Measurements from ENCODE around the gene NINL. TPM values are rescaled to one million over a fixed set of nuclear protein-coding genes. Genes with fewer than 3 reads are reported as not detected.
A peak's percentile ranks its signal among the peaks of the same experiment; 100 is the strongest.

NINL gene
- total RNA-seq, 1 experiment from 2014 or later = 0.19 TPM

DNA sequence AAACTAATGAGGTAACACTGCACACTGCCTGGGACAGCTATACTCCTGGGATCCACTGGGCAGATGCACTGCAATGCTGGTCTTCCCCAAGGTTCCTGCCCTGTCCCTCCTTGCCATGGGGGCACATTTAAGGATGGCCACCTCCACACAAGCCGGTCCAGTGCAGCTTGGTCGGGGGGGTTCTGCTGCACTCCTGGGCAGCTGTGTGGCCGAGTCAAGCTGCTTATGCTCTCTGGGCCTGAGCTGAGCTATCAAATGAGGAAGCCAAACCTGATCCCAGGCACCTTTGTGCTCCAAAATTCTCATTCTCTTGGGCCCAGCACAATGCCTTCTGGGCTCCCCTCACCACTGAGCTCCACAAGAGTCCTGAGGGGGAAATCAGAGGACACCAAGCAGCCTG, 37.3 kb downstream of the NINL start:
- H3K9ac ChIP-seq (ENCODE audit: low read length) = no peak overlapping the region
- no peak overlapping the region for H2AFZ ChIP-seq (ENCODE audit: low read length)
- no peaks in the 10 kb centered on the region for H3K36me3 ChIP-seq (ENCODE audit: insufficient read depth, low read length)
- no peaks in the 10 kb centered on the region; the same call in 1 of the 2 replicates for H3K4me1 ChIP-seq (ENCODE audit: low read length)
- no peaks in the 10 kb centered on the region for H3K9me2 ChIP-seq (replicated peaks; ENCODE audit: insufficient read depth, low read length)
- no peak overlapping the region for H3K27ac ChIP-seq (ENCODE audit: low read length)
- H3K27me3 ChIP-seq (ENCODE audit: low read length) = no peaks in the 10 kb centered on the region
- H3K4me2 ChIP-seq (ENCODE audit: low read depth, low read length, poor library complexity, severe bottlenecking) = no peak overlapping the region
- no peaks in the 10 kb centered on the region for H3K9me3 ChIP-seq (ENCODE audit: low read length)
- H3K4me3 ChIP-seq (ENCODE audit: low read length) = no peak overlapping the region
- H4K20me1 ChIP-seq (ENCODE audit: insufficient read depth, low read depth, low read length) = no peaks in the 10 kb centered on the region
- H3K79me2 ChIP-seq (ENCODE audit: low read length) = no peaks in the 10 kb centered on the region
- no peak for DNase-seq

DNA sequence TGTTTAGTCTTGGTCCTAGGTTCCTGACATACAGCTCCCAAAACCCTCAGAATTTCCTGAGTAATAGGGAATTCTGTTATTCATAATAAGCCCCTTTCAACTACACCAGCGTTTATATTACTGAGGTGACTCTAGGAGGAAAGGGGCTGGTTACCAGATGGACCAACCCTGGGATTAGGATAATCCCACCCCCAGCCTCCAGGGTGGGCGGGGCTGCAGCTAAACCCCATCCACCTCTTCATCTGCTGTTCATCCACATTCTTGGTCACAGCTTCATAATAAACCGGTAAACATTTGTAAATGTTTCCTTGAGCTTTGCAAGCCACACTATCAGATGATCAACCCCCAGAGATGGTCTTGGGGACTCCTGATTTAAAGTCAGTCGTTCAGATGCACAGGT, 38.3 kb downstream of the NINL start:
- Histone ChIP-seq H4K20me1 (ENCODE audit: insufficient read depth, low read depth, low read length) (no peaks in the 10 kb centered on the region), H3K4me3 (ENCODE audit: low read length) (no peak overlapping the region), H3K4me1 (ENCODE audit: low read length) (peaks cover 2% of the 10 kb centered on the region), H3K4me2 (ENCODE audit: low read depth, low read length, poor library complexity, severe bottlenecking) (no peak overlapping the region), H3K36me3 (ENCODE audit: insufficient read depth, low read length) (no peaks in the 10 kb centered on the region), H3K27ac (ENCODE audit: low read length) (no peak overlapping the region), H3K9me3 (ENCODE audit: low read length) (no peaks in the 10 kb centered on the region), H3K9ac (ENCODE audit: low read length) (no peak overlapping the region), H3K79me2 (ENCODE audit: low read length) (no peaks in the 10 kb centered on the region), H3K9me2 (replicated peaks; ENCODE audit: insufficient read depth, low read length) (no peaks in the 10 kb centered on the region), H2AFZ (ENCODE audit: low read length) (no peak overlapping the region), H3K27me3 (ENCODE audit: low read length) (no peaks in the 10 kb centered on the region)
- DNase-seq = no peak

DNA sequence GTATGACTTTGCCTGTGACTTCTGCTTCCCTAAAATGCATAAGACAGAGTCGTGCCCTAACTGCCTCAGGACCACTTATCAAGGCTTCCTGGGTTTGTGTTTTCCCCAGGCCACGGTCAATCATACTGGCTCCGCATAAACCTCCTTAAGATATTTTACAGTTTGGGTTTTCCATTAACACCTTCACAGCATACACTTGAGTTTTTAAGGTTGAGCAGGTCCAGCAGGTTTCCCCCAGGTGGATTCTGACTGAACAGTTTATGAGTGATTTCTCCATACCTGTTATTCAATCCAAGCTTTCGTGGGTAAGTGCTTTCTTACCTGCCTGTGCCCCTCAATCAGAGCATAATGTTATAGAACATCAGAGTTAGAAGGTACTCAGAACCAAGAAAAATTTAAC, 39.3 kb downstream of the NINL start:
- no peaks in the 10 kb centered on the region for H3K9me2 ChIP-seq (replicated peaks; ENCODE audit: insufficient read depth, low read length)
- H3K4me3 ChIP-seq (ENCODE audit: low read length) = no peak overlapping the region
- no peak overlapping the region for H3K4me2 ChIP-seq (ENCODE audit: low read depth, low read length, poor library complexity, severe bottlenecking)
- H3K9me3 ChIP-seq (ENCODE audit: low read length) = no peaks in the 10 kb centered on the region
- no peak overlapping the region for H3K9ac ChIP-seq (ENCODE audit: low read length)
- peaks cover 12% of the 10 kb centered on the region for H3K4me1 ChIP-seq (ENCODE audit: low read length)
- H3K27me3 ChIP-seq (ENCODE audit: low read length) = no peaks in the 10 kb centered on the region
- H4K20me1 ChIP-seq (ENCODE audit: insufficient read depth, low read depth, low read length) = no peaks in the 10 kb centered on the region
- peak; percentile 17 for DNase-seq
- no peak overlapping the region for H3K27ac ChIP-seq (ENCODE audit: low read length)
- no peak overlapping the region for H2AFZ ChIP-seq (ENCODE audit: low read length)
- H3K79me2 ChIP-seq (ENCODE audit: low read length) = no peaks in the 10 kb centered on the region
- H3K36me3 ChIP-seq (ENCODE audit: insufficient read depth, low read length) = no peaks in the 10 kb centered on the region

DNA sequence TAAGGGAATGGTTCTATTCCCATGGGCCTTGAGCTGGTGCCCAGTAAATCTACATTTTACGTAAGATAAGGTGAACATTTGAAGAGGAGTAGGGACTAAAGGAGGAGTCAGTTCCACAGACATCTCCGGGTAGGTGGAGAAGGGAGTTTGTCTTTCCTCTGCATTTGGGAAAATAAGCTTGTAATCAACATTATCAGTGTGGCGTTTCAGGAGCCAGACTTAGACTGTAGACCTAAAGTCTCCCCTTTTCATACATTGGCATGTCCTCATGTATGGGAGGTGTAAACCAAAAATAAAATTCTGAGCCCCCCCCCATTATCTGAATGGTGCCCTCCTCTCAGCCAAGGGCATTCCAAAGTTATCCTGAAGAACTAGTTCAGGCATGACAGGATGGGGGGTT, 40.2 kb downstream of the NINL start:
- no peak overlapping the region for H2AFZ ChIP-seq (ENCODE audit: low read length)
- H3K4me3 ChIP-seq (ENCODE audit: low read length) = no peak overlapping the region
- DNase-seq = no peak
- peaks cover 21% of the 10 kb centered on the region for H3K4me1 ChIP-seq (ENCODE audit: low read length)
- no peaks in the 10 kb centered on the region for H3K9me2 ChIP-seq (replicated peaks; ENCODE audit: insufficient read depth, low read length)
- no peaks in the 10 kb centered on the region for H3K9me3 ChIP-seq (ENCODE audit: low read length)
- H3K9ac ChIP-seq (ENCODE audit: low read length) = no peak overlapping the region
- no peaks in the 10 kb centered on the region for H4K20me1 ChIP-seq (ENCODE audit: insufficient read depth, low read depth, low read length)
- H3K79me2 ChIP-seq (ENCODE audit: low read length) = no peaks in the 10 kb centered on the region
- H3K27me3 ChIP-seq (ENCODE audit: low read length) = no peaks in the 10 kb centered on the region
- no peak overlapping the region for H3K4me2 ChIP-seq (ENCODE audit: low read depth, low read length, poor library complexity, severe bottlenecking)
- H3K36me3 ChIP-seq (ENCODE audit: insufficient read depth, low read length) = no peaks in the 10 kb centered on the region
- H3K27ac ChIP-seq (ENCODE audit: low read length) = no peak overlapping the region

- no peaks in the 10 kb centered on the region for H3K9me2 ChIP-seq (replicated peaks; ENCODE audit: insufficient read depth, low read length)
- no peaks in the 10 kb centered on the region for H3K9me3 ChIP-seq (ENCODE audit: low read length)
- H3K27ac ChIP-seq (ENCODE audit: low read length) = no peak overlapping the region
- no peak overlapping the region for H2AFZ ChIP-seq (ENCODE audit: low read length)
- no peak overlapping the region for H3K4me3 ChIP-seq (ENCODE audit: low read length)
- no peak overlapping the region for H3K4me2 ChIP-seq (ENCODE audit: low read depth, low read length, poor library complexity, severe bottlenecking)
- peak; percentile 21 for DNase-seq
- H3K36me3 ChIP-seq (ENCODE audit: insufficient read depth, low read length) = no peaks in the 10 kb centered on the region
- no peak overlapping the region for H3K9ac ChIP-seq (ENCODE audit: low read length)
- H3K4me1 ChIP-seq (ENCODE audit: low read length) = peaks cover 25% of the 10 kb centered on the region
- no peaks in the 10 kb centered on the region for H4K20me1 ChIP-seq (ENCODE audit: insufficient read depth, low read depth, low read length)
- H3K27me3 ChIP-seq (ENCODE audit: low read length) = no peaks in the 10 kb centered on the region
- H3K79me2 ChIP-seq (ENCODE audit: low read length) = no peaks in the 10 kb centered on the region
Observed at GRCh38 chr20:25544734-25545133, 40.6 kb downstream of the NINL start.

DNA sequence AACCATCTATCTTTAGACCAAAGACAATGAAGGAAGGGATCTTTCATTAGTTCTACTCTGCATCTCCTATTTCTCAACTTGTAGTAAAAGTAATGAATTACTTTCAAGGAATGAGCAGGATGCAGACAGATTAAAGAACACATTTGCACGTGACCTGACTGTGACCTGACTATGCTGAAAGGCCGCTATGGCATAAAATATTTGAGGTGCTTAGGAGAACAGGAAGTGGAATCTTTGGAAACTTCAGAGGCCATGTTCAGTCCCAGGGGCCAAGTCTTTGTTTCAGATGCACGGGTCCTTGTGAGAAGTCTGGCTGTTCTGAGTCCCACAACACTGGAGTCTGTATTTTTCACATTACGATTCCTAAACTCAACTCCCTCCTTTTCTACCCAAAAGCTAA, 41.0 kb downstream of the NINL start:
- no peak overlapping the region for H3K4me2 ChIP-seq (ENCODE audit: low read depth, low read length, poor library complexity, severe bottlenecking)
- H3K4me1 ChIP-seq (ENCODE audit: low read length) = peaks cover 29% of the 10 kb centered on the region
- H3K27ac ChIP-seq (ENCODE audit: low read length) = no peak overlapping the region
- H3K27me3 ChIP-seq (ENCODE audit: low read length) = no peaks in the 10 kb centered on the region
- H3K9me3 ChIP-seq (ENCODE audit: low read length) = no peaks in the 10 kb centered on the region
- H3K9ac ChIP-seq (ENCODE audit: low read length) = no peak overlapping the region
- no peaks in the 10 kb centered on the region for H3K9me2 ChIP-seq (replicated peaks; ENCODE audit: insufficient read depth, low read length)
- no peaks in the 10 kb centered on the region for H3K79me2 ChIP-seq (ENCODE audit: low read length)
- H3K4me3 ChIP-seq (ENCODE audit: low read length) = no peak overlapping the region
- H3K36me3 ChIP-seq (ENCODE audit: insufficient read depth, low read length) = no peaks in the 10 kb centered on the region
- DNase-seq = peak; percentile 17
- H2AFZ ChIP-seq (ENCODE audit: low read length) = no peak overlapping the region
- no peaks in the 10 kb centered on the region for H4K20me1 ChIP-seq (ENCODE audit: insufficient read depth, low read depth, low read length)

DNA sequence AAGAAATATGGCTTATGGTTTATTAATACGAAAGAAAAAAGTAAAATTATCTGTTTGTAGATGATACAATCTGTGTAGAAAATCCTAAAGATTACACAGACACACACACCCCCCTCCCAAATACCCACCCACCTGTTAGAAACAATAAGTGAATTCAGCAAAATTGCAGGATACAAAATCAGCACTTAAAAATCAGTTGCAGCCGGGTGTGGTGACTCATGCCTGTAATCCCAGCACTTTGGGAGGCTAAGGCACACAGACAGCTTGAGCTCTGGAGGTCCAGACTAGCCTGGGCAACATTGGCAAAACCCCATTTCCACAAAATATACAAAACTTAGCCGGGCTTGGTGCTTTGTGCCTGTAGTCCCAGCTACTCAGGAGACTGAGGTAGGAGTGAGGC, 42.3 kb downstream of the NINL start:
- no peak overlapping the region for H2AFZ ChIP-seq (ENCODE audit: low read length)

DNA sequence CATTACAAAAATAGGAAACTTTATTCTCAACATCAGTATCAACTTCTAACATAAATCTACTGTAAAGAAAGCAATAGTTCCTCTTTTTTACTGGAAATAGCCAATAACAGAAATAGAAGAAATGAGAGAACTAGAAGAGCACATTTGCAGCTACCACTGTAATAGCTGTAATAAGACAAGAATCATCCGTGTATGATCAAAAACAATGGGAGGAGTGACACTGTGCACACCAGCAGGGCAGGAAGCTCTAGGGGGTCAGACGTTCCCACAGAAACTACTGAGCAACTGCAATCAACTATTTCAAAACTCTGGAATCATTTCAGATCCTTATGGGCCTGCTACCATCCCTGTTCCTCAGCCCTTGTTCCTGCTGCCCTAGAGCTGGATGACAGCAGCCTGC, 43.7 kb downstream of the NINL start:
- no peaks in the 10 kb centered on the region for H3K9me3 ChIP-seq (ENCODE audit: low read length)
- no peaks in the 10 kb centered on the region for H4K20me1 ChIP-seq (ENCODE audit: insufficient read depth, low read depth, low read length)
- H3K4me2 ChIP-seq (ENCODE audit: low read depth, low read length, poor library complexity, severe bottlenecking) = peak overlapping the region; percentile 66
- H3K27me3 ChIP-seq (ENCODE audit: low read length) = no peaks in the 10 kb centered on the region
- H3K9me2 ChIP-seq (replicated peaks; ENCODE audit: insufficient read depth, low read length) = no peaks in the 10 kb centered on the region
- H3K9ac ChIP-seq (ENCODE audit: low read length) = no peak overlapping the region
- H3K4me3 ChIP-seq (ENCODE audit: low read length) = no peak overlapping the region
- no peak overlapping the region for H2AFZ ChIP-seq (ENCODE audit: low read length)
- peaks cover 35% of the 10 kb centered on the region for H3K4me1 ChIP-seq (ENCODE audit: low read length)
- H3K27ac ChIP-seq (ENCODE audit: low read length) = no peak overlapping the region
- DNase-seq = peak; percentile 65
- H3K79me2 ChIP-seq (ENCODE audit: low read length) = no peaks in the 10 kb centered on the region
- H3K36me3 ChIP-seq (ENCODE audit: insufficient read depth, low read length) = no peaks in the 10 kb centered on the region

More for the DNA sequence above, 42.3 kb downstream of the NINL start:
- H3K4me1 ChIP-seq (ENCODE audit: low read length) = peaks cover 35% of the 10 kb centered on the region
- no peak overlapping the region for H3K4me2 ChIP-seq (ENCODE audit: low read depth, low read length, poor library complexity, severe bottlenecking)
- H3K9me2 ChIP-seq (replicated peaks; ENCODE audit: insufficient read depth, low read length) = no peaks in the 10 kb centered on the region
- H3K9ac ChIP-seq (ENCODE audit: low read length) = no peak overlapping the region
- no peak overlapping the region for H3K27ac ChIP-seq (ENCODE audit: low read length)
- no peaks in the 10 kb centered on the region for H3K36me3 ChIP-seq (ENCODE audit: insufficient read depth, low read length)
- H3K4me3 ChIP-seq (ENCODE audit: low read length) = no peak overlapping the region
- H3K27me3 ChIP-seq (ENCODE audit: low read length) = no peaks in the 10 kb centered on the region
- H4K20me1 ChIP-seq (ENCODE audit: insufficient read depth, low read depth, low read length) = no peaks in the 10 kb centered on the region
- no peaks in the 10 kb centered on the region for H3K9me3 ChIP-seq (ENCODE audit: low read length)
- no peak for DNase-seq
- no peaks in the 10 kb centered on the region for H3K79me2 ChIP-seq (ENCODE audit: low read length)
